GM21526 (cell line): Measurements from ENCODE around the gene POLR2I.
"Not testable (repeated sequence)": the region's sequence is repeated elsewhere in the genome, so short reads cannot be mapped to it uniquely, and the experiment has no call there.

Source experiments
- ATAC-seq: cut with Tn5 transposase; IDR thresholded peaks from one replicate; pipeline ENCODE4 v1.9.1; 2021; ENCODE audit warnings: moderate library complexity; ENCODE audit not compliant: unreplicated experiment, low FRiP score

POLR2I gene

GRCh38 chr19:36068810-36069499, 45.7 kb downstream of the POLR2I start:
- not testable (repeated sequence) for ATAC-seq

GRCh38 chr19:36067681-36068080, 47.0 kb downstream of the POLR2I start:
- no peak for ATAC-seq

GRCh38 chr19:36064826-36065225, 49.8 kb downstream of the POLR2I start:
- no peak for ATAC-seq
